Vagina (tissue), 2 donors: ENCODE data around the gene NHSL2.

Experiments used
- CTCF ChIP-seq, 3 experiments: fragments of 450-650 bp in 2 of 3; fragments of 200-600 bp in 1 of 3; sonication (generic) in 1 of 3; IDR thresholded peaks; one replicate each; pipeline ENCODE4 v1.5.1; 2017 to 2019; ENCODE audit warnings: antibody characterized with exemption in 3 of 3, mild to moderate bottlenecking in 2 of 3, moderate library complexity in 2 of 3
- POLR2A ChIP-seq, 2 donors: fragments of 450-650 bp; IDR thresholded peaks; one replicate each; pipeline ENCODE4 v1.6.1; 2017; ENCODE audit warnings: antibody characterized with exemption in 2 of 2, mild to moderate bottlenecking in 2 of 2, moderate library complexity in 2 of 2
- POLR2AphosphoS5 ChIP-seq, 2 donors: sonication (generic); formaldehyde crosslinking; IDR thresholded peaks; one replicate each; pipeline ENCODE4 v1.9.0; 2017; ENCODE audit warnings: antibody characterized with exemption in 2 of 2, mild to moderate bottlenecking in 2 of 2, low read depth in 1 of 2; ENCODE audit not compliant: insufficient read depth in 1 of 2

GRCh38 chrX:71944369-71944768, 33.7 kb downstream of the NHSL2 start:
- TF ChIP-seq POLR2A (IDR thresholded peaks at IDR 0.05) (no peak), CTCF (IDR thresholded peaks at IDR 0.05) (no peak), POLR2AphosphoS5 (IDR thresholded peaks at IDR 0.05; ENCODE audit: insufficient read depth in 1 of 2, low read depth in 1 of 2) (no peak)
